Posterior cingulate gyrus (tissue), 11 donors: Measurements from ENCODE around the gene DENND6B.

Experiments
- DNase-seq, 10 donors: peaks; one replicate each; pipeline versions ENCODE4 v3.0.0 to v3.0.0-alpha.2; 2020 to 2021; ENCODE audit warnings: mixed read lengths in 3 of 10
- intact Hi-C: fragments of 100-400 bp; cut with DNase I; formaldehyde crosslinking; loops from one replicate; pipeline ENCODE4 v1.15.1; 2023

The DENND6B gene

GRCh38 chr22:50317178-50317577, 9.6 kb downstream of the DENND6B start:
- intact Hi-C loops: no loop called here
- peak in 1 of 10 donors; percentile 19 for DNase-seq

DNA sequence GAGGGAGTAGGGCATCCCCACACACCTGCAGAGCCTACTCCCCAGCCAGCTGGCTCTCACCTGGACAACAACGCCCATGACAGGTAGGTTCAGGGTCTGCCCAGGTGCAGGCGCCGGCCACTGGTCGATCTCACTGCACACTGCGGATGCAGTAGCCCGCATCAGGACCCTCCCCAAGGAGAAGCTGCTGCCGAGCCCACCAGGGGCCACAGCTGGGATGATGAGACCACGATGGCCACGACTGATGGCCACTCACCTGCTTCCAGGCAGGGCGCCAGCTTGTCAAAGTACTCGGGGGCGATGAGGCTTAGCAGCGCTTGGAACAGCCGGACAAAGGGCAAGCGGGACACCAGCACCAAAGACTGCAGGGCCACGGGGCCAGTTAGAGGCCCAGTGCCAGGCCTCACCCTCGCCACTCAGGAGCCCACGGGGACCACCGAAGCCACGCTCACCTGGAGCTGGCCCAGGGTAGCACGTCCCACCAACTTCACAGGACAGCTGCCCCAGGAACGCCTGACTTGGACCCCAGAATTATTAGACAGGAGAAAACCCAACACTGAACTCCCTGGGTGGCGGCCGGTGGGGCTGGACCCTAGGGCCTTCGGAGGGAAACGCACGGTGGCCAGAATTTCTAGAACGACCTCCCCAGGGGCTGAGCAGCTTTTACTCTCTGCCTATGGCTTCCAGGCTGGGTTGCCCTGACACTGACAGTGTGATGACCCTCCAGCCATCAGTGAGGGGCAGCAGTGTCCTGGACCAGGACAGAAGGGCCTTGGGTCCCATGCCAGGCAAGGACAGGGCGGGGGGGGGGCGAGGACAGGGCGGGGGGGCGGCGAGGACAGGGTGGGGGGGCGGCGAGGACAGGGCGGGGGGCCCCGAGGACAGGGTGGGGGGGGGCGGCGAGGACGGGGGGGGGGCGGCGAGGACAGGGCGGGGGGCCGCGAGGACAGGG, 10.4 kb downstream of the DENND6B start:
- intact Hi-C loops: no loop called here
- peak in 2 of 10 donors; percentile 21 to 79 for DNase-seq

- intact Hi-C loops: no loop called here
- DNase-seq: peak in 2 of 10 donors; percentile 15 to 58
Observed at GRCh38 chr22:50315289-50316113, 11.3 kb downstream of the DENND6B start.

DNA sequence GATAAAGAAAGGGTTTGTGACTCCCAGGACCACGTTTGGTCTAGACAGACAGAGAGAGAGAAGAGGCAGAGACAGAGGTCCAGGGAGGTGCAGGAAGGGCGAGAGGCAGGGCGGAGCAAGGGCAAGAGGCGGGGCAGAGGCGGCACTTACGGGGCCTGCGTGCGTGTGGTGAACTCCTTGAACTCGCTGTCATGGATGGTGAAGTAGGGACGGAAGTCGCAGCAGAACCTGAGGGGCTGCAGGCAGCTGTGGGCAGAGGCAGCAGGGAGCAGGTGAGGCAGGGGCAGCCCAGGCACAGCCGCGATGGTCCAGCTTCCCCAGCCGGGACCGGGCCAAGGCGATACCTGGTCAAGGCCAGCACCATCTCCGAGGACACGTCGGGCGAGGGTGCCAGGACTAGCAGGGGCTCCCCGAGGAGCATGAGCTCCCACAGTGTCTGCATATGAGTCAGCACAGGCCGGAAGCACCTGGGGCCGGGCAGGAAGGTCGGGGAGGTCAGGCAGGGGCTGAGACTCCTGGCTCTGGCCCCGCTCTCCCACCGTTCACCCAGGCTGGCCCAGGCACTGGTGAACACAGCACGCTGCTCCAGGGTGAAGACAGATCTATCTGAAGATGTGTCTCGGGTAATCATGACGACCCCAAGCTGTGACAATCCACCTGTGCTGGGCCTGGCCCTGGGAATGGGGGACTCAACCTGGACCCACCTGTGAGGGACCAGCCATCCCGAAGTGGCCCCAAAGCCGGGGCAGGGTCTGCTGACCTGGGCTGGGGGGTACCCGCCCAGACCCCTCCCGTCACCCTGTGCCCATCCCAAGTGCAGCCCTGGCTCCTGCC, 12.1 kb downstream of the DENND6B start:
- intact Hi-C loops: no loop called here
- DNase-seq: peak in 2 of 10 donors; percentile 26 to 71

DNA sequence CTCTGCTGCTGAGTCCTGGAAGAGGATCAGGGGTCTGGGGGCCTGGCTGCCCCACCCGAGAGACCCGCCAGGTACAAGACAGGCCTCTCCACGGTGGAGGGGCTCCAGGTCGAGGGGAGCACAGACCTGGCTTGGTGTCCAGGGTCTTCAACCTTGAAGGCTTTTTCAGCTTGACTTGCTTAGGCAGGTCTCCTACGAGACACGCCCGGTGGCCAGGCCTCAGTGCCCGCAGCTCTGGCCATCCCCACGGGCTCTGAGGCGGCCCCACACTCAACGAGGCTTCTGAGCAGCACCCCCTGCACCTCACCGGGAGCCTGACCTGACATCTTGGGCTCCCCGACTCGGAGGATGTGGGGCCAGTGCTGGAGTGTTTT, 12.7 kb downstream of the DENND6B start:
- intact Hi-C loops: no loop called here
- DNase-seq: peak in 1 of 10 donors; percentile 61

DNA sequence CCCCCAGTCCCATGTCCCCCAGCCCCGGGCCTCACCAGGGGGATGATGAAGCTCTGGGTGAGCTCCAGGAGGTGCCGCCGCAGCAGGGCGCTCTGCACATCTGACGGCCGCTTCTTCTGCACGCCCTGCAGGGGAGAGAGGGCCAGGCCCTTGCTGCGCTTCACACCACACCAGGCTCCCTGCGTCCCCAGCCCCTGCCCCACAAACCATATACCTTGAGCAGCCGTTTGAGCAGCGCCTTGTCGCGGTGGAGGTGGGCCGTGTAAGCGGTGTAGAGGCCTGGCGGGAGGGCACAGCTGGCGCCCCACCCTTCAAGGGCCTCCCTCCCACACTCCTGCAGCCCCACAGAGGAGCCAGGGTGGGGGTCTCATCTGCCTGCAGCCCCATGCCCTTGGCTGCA, 13.2 kb downstream of the DENND6B start:
- intact Hi-C loops: no loop called here

DNA sequence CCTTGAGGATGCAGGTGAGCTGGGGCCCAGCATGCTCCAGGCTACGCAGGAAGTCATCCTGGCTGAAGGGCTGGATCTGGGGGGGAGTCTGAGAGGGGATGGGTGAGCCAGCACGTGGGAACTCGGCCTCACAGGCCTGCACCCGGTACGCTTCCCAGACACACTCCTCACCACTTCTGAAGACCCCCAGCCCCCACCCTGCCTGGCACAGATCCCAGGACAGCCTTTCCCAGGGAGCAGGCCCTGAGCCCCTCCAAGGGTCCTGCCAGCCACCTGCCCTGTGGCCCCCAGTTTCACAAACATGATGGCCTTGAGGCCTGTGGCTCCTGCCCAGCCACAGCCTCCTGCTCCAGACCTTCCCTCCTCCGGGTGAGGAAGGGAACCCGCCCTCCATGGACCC, 13.8 kb downstream of the DENND6B start:
- peak in 2 of 10 donors; percentile 56 to 73 for DNase-seq
- intact Hi-C loops: no loop called here

More for the DNA sequence above, 13.2 kb downstream of the DENND6B start:
- DNase-seq: no peak

DNA sequence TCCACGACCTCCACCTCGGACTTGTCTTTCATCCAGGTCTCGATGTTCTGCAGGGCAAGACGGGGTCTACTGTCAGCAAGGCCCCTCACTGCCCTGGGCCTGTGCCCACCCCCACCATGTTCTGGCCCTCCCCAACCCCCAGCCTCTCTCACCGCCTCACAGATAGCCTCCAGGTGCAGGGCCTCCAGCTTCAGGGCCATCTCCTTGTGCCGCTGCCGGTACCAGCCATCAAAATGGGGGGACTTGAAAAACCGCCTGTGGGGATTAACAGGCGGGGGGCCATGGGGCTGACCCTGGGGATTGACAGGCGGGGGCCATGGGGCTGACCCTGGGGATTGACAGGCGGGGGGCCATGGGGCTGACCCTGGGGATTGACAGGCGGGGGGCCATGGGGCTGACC, 14.4 kb downstream of the DENND6B start:
- no peak for DNase-seq
- intact Hi-C loops: no loop called here

DNA sequence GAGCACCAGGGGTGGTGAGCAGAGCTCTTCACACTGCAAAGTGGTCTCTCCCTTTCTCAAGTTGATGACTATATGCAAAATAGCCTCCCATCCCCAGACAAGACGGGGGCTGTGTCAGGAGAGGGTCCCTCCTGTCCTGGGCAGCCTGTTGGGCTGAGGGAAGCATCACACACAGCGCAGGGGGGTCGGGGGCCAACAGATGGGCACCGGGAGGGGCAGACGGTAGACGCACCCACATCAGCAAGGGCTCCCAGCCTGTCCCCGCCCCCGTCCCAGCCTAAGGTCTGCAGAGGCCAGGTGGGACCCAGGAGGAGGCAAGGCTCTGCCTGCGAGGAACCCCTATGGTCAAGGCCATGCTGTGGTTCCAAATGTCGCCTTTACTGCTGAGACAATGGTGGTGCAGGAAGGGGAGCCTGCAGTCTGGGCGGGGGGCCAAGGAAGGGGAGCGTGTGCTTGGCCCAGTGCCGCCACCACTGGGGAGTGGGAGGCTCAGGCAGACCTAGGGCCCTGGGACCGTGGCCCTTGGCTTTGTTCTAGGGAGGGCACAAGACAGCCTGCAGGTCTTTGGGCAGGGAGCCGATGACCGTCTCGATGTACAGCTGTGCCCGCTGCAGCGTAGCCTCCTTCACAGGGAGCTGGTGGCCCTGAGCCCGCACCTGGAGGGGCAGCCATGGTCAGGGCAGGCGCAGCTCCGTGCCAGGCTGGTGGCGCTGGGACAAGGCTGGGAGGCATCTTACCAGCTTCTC, 15.0 kb downstream of the DENND6B start:
- peak in 1 of 10 donors; percentile 82 for DNase-seq

GRCh38 chr22:50310949-50311444, 15.8 kb downstream of the DENND6B start:
- DNase-seq: no peak
- intact Hi-C loops: no loop called here

More for the DNA sequence above, 15.0 kb downstream of the DENND6B start:
- intact Hi-C loops: no loop called here

GRCh38 chr22:50310031-50310722, 16.6 kb downstream of the DENND6B start:
- intact Hi-C loops: no loop called here
- DNase-seq: no peak

- intact Hi-C loops: loop anchor here (2.0 kb wide), 1 partner anchor 17 kb away; the partner anchor contains the start of gene DENND6B
- DNase-seq: no peak
Observed at GRCh38 chr22:50309601-50309991, 17.2 kb downstream of the DENND6B start.

GRCh38 chr22:50308986-50309600, 17.7 kb downstream of the DENND6B start:
- intact Hi-C loops: loop anchor here (2.0 kb wide), 1 partner anchor 18 kb away; the partner anchor contains the start of gene DENND6B

DNA sequence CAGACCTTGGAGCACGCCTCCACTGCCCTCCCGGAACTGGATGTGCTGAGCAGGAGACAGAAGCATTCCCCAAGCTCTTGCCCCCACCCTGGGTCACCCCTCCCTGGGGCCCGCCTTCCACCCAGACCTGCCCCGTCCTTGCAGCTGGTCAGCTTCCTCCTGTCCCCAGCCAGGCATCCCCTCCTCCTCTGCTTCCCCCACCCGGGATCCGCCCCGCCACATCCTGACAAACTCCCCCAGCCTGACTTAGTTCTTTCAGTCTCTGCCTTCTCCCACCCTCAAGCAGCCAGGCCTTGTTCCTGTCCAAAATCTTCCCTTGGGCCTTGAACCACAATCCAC, 18.2 kb downstream of the DENND6B start:
- intact Hi-C loops: loop anchor here (2.0 kb wide), 1 partner anchor 18 kb away; the partner anchor contains the start of gene DENND6B
- peak in 4 of 10 donors; percentile 50 to 95 (median 54) for DNase-seq

More at GRCh38 chr22:50308986-50309600, 17.7 kb downstream of the DENND6B start:
- DNase-seq: peak in 1 of 10 donors; percentile 87

GRCh38 chr22:50307890-50308596, 18.8 kb downstream of the DENND6B start:
- DNase-seq: no peak
- intact Hi-C loops: loop anchor here (2.0 kb wide), 1 partner anchor 19 kb away; the partner anchor contains the start of gene DENND6B

- intact Hi-C loops: no loop called here
Observed at GRCh38 chr22:50306753-50307749, 19.8 kb downstream of the DENND6B start, which contains the start of gene PLXNB2. Gene PLXNB2 (minus strand): TSS chr22:50307646. CDS start chr22:50290584, 17,062 bp downstream.

More at GRCh38 chr22:50306753-50307749, 19.8 kb downstream of the DENND6B start, which contains the start of gene PLXNB2:
- peak; percentile 55 to 97 (median 82) for DNase-seq
